Ovary (tissue), 3 donors: Measurements from ENCODE around the gene EIF5A2.

ENCODE experiments used
- CTCF ChIP-seq, 3 donors: fragments of 450-650 bp in 2 of 3; fragments of 200-600 bp in 1 of 3; IDR thresholded peaks; one replicate each; pipeline versions ENCODE4 v1.5.1 to v1.8.0; 2016 to 2022; ENCODE audit warnings: antibody characterized with exemption in 3 of 3, mild to moderate bottlenecking in 1 of 3
- POLR2A ChIP-seq: fragments of 450-650 bp; IDR thresholded peaks from one replicate; pipeline ENCODE4 v1.6.1; 2017; ENCODE audit warnings: antibody characterized with exemption, mild to moderate bottlenecking, moderate library complexity
- donor health status: DM: no; HTN: no; CAD: no.

GRCh38 chr3:170852324-170852723 lies 56.1 kb downstream of the EIF5A2 start:
- TF ChIP-seq POLR2A = no peak
- no peak for TF ChIP-seq CTCF (IDR thresholded peaks at IDR 0.05)
